NCI-H2171 treated with DMSO at 0.1 percent for 48 hours (cell line): ENCODE results near the gene RPL32.
"Not testable (repeated sequence)": the region's sequence is repeated elsewhere in the genome, so short reads cannot be mapped to it uniquely, and the experiment has no call there.

Source experiments
- DNase-seq: peaks from one replicate; lab custom pipeline; 2025; lab: John Stamatoyannopoulos, UW

Gene RPL32

GRCh38 chr3:12868039-12869034 lies 27.0 kb upstream of the RPL32 start:
- DNase-seq, result peak; percentile 36

- no peak for DNase-seq
Observed at GRCh38 chr3:12866836-12867235, 25.5 kb upstream of the RPL32 start.

DNA sequence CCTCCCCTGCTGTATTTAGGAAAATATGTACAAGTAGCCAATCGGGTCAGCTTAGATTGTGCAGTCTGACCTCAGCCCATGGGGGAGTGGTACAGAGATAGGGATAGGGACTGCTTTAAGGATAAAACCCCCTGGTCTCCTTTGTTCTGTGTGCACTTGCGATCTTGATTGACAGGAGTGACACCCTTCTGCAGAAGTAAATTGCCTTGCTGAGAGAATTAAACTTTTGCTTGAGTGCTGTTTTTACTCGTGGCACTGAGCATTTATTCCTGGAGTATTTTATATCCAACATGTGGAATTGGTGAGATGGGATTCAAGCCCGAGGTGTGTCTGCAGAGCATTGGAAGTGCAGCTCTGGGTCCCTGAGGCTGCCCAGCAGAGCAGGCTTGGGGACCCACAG lies 23.9 kb upstream of the RPL32 start:
- no peak for DNase-seq

GRCh38 chr3:12862387-12862786 lies 21.0 kb upstream of the RPL32 start:
- DNase-seq, result no peak

DNA sequence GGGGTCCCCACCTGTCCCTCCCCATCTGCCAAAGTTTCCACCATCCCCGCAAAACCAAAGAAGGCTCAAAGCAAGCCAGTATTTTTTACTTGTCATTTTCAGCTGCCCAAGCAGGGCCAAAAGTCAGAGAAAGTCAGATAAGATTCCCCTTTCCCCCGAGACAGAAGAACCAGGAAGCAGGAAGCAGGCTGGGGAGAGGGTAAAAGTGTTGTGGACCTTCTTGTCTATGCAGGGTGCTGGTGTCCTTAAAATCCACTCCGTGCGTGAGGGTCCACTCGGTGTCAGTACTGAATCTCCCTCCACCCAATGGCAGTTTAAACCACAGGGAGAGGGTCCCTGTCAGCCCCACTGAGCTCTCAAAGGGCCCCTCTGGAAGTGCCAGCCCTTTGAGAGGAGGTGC lies 20.2 kb upstream of the RPL32 start:
- no peak for DNase-seq

GRCh38 chr3:12859840-12860239 lies 18.5 kb upstream of the RPL32 start:
- no peak for DNase-seq

GRCh38 chr3:12856626-12857025 lies 15.3 kb upstream of the RPL32 start:
- DNase-seq, result no peak

DNA sequence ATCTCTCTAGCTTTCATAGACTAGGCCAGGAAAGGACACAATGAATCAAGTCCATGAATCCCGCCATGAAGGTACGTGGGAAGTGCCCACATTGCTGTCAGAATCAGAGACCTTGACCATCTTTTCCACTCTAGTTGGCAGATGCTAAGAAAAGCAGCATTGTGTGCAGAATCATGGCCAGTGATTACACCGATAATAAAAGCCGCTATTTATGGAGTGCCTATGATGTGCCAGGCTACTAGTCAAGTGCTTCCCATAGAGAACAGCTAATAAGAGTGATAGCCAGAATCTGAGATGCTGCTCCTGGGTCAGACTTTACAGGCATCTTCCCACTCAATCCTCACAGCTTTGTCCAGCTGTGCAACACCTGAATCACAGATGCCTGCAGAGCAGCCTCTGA lies 13.2 kb upstream of the RPL32 start:
- DNase-seq, result no peak

GRCh38 chr3:12853847-12854246 lies 12.5 kb upstream of the RPL32 start:
- not testable (repeated sequence) for DNase-seq

GRCh38 chr3:12852201-12852600 lies 10.8 kb upstream of the RPL32 start:
- no peak for DNase-seq

GRCh38 chr3:12845811-12846210 lies 4.4 kb upstream of the RPL32 start:
- DNase-seq, result no peak

DNA sequence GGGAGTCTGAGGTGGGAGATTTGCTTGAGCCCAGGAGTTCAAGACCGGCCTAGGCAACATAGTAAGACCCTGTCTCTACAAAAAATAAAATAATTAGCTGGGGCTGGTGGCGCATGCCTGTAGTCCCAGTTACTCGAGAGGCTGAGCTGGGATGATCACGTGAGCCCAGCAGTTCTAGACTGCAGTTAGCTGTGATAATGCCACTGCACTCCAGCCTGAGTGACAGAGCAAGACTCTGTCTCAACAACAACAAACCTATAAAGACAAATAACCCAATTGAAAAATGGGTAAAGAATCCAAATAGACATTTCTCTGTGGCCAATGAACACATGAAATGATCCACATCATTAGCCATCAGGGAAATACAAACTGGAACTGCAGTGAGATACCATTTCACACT lies 1.1 kb upstream of the RPL32 start:
- no peak for DNase-seq

- DNase-seq, result no peak
Observed at GRCh38 chr3:12841970-12842328, 584 bp upstream of the RPL32 start.

- DNase-seq, result peak; percentile 20
Observed at GRCh38 chr3:12840591-12841148, 695 bp downstream of the RPL32 start.

GRCh38 chr3:12840148-12840547 lies 1.2 kb downstream of the RPL32 start:
- DNase-seq, result not testable (repeated sequence)

DNA sequence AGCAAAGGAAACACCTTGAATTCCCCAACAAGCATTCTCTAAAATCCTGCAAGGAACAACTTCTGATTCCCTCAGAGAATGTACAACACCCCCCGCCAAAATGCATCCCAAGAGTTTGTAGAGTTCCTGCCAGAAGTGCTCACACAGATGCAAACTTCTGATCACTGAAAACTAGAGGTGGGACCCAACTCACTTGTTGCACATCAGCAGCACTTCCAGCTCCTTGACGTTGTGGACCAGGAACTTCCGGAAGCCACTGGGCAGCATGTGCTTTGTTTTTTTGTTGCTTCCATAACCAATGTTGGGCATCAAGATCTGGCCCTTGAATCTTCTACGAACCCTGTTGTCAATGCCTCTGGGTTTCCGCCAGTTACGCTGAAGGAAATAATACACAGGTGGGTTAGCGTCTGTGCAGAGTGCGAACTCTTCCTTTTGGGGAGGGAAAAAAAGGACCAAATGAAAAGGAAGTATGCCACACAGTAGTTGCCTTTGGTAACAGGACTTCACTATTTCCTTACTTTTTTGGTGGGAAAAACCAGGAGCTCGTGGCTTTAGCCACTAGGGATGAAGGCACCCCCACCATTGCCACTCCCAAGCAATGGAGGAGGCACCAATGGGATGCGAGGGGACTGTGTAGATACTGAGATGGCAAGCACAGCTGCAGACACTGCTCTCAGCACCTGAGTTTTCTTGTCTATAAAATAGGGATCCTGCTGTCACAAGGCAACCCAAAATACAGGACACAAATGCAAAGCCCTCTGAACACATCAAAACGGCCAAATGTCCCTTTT lies 2.0 kb downstream of the RPL32 start:
- no peak for DNase-seq

GRCh38 chr3:12838179-12838965 lies 3.0 kb downstream of the RPL32 start:
- no peak for DNase-seq

DNA sequence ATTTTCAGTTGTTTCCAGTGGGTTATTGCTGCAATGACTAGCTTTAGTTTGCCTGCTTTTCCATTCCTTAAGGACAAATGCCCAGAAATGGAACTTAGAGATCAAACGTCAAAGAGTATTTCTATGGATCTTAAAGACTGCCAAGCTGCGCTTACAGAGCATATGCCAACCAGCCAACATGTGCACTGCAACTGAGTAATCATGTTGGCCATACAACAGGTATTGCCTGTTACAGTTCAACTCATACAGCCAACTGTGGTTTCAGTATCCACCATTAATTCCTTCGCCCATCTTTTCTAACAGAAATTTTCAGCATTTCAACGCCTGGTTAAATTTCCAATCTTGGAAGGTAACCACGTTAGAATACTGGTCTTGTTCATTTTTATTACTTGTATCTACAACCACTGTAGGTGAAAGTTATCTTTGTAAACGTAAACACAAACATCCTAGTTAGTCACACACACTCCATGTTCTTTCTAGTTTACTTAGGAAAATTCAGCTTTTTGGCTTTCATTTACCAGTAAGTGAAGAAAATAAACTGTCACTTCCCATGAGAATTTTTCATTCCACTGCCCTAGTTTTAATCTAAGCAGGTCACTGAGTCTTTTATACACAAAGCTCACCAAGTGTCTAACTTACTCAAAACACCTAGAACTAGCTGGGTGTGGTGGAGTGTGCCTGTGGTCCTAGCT lies 3.9 kb downstream of the RPL32 start:
- no peak for DNase-seq

DNA sequence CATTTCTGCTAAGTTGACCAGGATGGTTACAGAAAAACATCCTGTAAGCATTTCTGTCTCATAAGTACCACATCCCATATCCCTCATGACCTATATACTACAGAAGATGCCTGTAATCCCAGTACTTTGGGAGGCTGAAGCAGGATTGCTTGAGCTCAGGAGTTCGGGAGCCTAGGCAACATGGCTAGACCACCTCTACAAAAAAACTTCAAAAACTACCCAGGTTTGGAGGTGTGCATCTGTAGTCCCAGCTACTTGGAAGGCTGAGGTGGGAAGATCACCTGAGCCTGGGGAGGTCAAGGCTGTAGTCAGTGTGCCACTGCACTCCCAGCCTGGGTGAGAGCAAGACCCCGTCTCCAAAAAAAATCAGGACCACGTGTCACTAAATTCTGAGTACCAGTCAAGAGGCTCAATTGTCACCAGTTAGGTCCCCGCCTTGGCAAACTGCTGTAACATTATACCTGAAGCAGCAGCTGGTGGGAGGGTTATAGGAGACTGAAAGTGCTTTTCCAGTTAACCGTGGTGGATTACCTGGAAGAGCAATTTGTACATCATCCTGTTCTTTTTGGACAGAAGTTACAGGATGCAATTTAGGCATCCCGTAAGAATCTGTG lies 6.2 kb downstream of the RPL32 start:
- peak; percentile 4 for DNase-seq

DNA sequence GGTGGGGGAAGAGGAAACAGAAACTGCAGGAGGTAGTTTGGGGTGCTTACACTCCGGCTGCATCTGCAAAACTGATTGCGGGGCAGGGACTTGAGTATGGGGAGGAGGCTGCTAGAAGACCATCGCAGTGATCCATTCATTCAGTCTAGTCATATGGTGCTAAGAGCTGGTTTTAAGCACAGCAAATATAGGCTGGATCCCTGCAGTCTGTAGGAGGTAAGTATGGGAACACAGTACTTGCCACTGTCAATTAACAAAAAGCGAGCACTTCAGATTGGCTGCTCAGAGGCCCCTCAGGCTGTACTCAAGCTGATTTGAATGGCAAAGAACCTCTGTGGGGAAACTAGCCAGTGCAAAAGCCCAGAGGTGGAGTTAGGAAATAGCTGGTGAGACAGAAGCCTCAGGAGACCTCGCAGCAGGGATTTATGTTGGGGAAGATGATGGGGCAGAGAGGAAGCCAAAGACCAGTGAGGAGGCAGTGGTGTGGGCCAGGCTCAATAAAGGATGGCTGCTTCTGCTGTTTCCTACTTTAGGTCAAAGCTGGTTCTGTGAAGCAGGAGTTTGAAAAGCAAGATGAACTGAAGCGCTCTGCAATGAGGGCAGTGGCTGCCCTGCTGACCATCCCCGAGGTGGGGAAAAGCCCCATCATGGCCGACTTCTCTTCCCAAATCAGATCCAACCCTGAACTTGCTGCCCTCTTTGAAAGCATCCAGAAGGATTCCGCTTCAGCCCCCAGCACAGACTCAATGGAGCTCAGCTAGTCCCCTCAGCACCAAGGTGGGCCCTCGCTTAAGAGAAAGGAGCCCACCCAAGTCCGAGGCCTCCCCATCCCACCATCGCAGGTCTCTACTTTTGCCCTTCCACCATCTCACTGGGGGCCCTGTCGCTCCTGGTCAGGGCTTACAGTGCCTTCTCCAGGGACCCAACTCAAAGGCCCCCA lies 7.9 kb downstream of the RPL32 start:
- no peak for DNase-seq
